ENCODE data around the gene ZNF76. TPM values are rescaled to one million over a fixed set of nuclear protein-coding genes. Genes with fewer than 3 reads are reported as not detected.
A peak's percentile ranks its signal among the peaks of the same experiment; 100 is the strongest.
"Not testable (repeated sequence)": the region's sequence is repeated elsewhere in the genome, so short reads cannot be mapped to it uniquely, and the experiment has no call there.

ZNF76 gene
- total RNA-seq, 4 donors from 2014 or later: 41.6 to 97.2 (median 55.5) TPM

DNA sequence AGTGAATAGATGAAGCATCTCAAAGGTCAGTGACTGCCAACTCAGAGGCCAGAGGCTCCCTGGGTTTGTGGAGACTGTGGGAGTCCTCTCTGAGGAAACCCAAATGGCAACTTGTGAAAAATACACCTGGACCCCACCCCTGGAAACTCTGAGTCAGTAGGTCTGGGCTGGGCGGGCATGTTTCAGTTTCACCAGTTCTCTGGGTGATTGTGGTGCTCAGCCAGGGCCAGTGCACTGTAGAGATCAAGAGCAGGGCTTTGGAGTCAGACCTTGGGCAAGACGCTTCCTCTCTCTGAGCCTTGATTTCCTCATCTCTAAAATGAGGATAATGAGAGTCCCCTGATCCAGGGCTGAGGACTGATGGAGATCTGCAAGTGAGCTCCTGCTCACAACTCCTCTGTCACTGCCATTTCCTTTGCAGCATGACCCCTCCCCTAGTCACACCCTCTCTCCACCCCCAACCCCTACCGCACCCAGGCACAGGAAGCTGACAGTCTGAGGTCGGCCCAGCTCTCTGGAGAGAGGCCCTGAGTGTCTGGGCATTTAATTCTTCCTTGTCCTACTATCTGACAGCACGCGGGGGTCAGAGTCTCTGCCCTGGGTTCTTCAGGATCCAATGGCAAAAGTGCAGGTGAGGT is 43.2 kb downstream of the ZNF76 start:
- TF ChIP-seq POLR2A (IDR thresholded peaks at IDR 0.05) (no peak), EP300 (IDR thresholded peaks at IDR 0.05) (no peak)
- TF ChIP-seq, protein P1, sequence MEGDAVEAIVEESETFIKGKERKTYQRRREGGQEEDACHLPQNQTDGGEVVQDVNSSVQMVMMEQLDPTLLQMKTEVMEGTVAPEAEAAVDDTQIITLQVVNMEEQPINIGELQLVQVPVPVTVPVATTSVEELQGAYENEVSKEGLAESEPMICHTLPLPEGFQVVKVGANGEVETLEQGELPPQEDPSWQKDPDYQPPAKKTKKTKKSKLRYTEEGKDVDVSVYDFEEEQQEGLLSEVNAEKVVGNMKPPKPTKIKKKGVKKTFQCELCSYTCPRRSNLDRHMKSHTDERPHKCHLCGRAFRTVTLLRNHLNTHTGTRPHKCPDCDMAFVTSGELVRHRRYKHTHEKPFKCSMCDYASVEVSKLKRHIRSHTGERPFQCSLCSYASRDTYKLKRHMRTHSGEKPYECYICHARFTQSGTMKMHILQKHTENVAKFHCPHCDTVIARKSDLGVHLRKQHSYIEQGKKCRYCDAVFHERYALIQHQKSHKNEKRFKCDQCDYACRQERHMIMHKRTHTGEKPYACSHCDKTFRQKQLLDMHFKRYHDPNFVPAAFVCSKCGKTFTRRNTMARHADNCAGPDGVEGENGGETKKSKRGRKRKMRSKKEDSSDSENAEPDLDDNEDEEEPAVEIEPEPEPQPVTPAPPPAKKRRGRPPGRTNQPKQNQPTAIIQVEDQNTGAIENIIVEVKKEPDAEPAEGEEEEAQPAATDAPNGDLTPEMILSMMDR (IDR thresholded peaks at IDR 0.05): no peak
- 40 to 47% methylated on average over 6 of the region's 6 CpGs for WGBS, 2 donors
- Histone ChIP-seq H3K4me3 (no peak overlapping the region), H3K9me3 (no peaks in the 10 kb centered on the region), H3K36me3 (peaks cover 0 to 4% (median 0%) of the 10 kb centered on the region in 3 donors), H3K27me3 (no peaks in the 10 kb centered on the region), H3K4me1 (peaks cover 0 to 22% (median 10%) of the 10 kb centered on the region in 4 donors), H3K27ac (peak overlapping the region in 1 of 4 donors; percentile 56)
- DNase-seq (ENCODE audit: low spot score in 2 of 2): no peak

DNA sequence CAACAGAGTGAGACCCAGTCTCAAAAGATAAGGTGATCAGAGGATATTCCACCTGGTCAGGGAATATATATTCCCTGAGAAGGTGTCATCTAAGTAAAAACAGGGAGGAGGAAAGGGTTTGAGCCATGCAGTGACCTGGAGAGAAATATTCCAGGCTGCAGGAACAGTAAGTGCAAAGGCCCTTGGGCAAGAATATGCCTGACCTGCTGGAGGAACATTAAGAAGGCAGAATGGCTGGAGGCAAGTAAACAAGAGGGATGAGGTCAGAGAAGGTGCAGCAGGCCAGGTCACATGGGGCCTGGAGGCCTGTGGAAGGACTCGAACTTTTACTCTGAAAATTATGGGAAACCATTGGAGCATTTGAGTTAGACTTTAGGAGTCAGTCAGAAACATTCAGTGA is 44.8 kb downstream of the ZNF76 start:
- WGBS, 2 donors: 34 to 39% methylated on average over 1 of the region's 1 CpG
- DNase-seq (ENCODE audit: low spot score in 2 of 2): no peak
- no peaks in the 10 kb centered on the region for H3K9me3 ChIP-seq
- TF ChIP-seq POLR2A (IDR thresholded peaks at IDR 0.05) (no peak), EP300 (IDR thresholded peaks at IDR 0.05) (no peak)
- TF ChIP-seq, protein P1 (IDR thresholded peaks at IDR 0.05): no peak
- H3K4me3 ChIP-seq: no peak overlapping the region
- no peak overlapping the region for H3K27ac ChIP-seq
- H3K36me3 ChIP-seq: no peaks in the 10 kb centered on the region
- no peaks in the 10 kb centered on the region for H3K27me3 ChIP-seq
- peaks cover 0 to 17% (median 5%) of the 10 kb centered on the region in 4 donors for H3K4me1 ChIP-seq

GRCh38 chr6:35305117-35305516 is 45.6 kb downstream of the ZNF76 start:
- H3K4me3 ChIP-seq: no peak overlapping the region
- no peaks in the 10 kb centered on the region for H3K36me3 ChIP-seq
- H3K4me1 ChIP-seq: peaks cover 0 to 17% (median 5%) of the 10 kb centered on the region in 4 donors
- H3K9me3 ChIP-seq: no peaks in the 10 kb centered on the region
- DNase-seq (ENCODE audit: low spot score in 2 of 2): no peak
- H3K27ac ChIP-seq: no peak overlapping the region
- 91 to 92% methylated on average over 8 of the region's 8 CpGs for WGBS, 2 donors
- TF ChIP-seq EP300 (IDR thresholded peaks at IDR 0.05): no peak
- TF ChIP-seq, protein P1 (IDR thresholded peaks at IDR 0.05): no peak
- TF ChIP-seq POLR2A (IDR thresholded peaks at IDR 0.05): no peak
- no peaks in the 10 kb centered on the region for H3K27me3 ChIP-seq

DNA sequence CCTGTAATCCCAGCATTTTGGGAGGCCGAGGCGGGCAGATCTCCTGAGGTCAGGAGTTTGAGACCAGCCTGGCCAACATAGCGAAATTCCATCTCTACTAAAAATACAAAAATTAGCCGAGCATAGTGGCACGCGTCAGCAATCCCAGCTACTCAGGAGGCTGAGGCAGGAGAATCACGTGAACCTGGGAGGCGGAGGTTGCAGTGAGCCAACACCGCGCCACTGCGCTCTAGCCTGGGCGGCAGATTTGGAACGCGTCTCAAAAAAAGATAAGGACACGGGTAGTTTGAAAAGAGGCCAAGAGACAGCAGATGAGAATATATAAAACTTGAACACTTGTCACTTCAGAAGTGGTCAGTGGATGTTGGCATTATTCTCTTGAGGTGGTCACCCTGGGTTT is 47.6 kb downstream of the ZNF76 start:
- not testable (repeated sequence) for DNase-seq (ENCODE audit: low spot score in 2 of 2); H3K9me3 ChIP-seq
- WGBS, 2 donors: 89 to 93% methylated on average over 15 of the region's 15 CpGs

GRCh38 chr6:35308543-35308942 is 49.0 kb downstream of the ZNF76 start:
- H3K4me3 ChIP-seq: not testable (repeated sequence)
- WGBS, 2 donors: 90 to 93% methylated on average over 2 of the region's 2 CpGs

More for the DNA sequence above, 47.6 kb downstream of the ZNF76 start:
- H3K27ac ChIP-seq, H3K4me3 ChIP-seq, H3K36me3 ChIP-seq, H3K27me3 ChIP-seq: not testable (repeated sequence)
- peaks cover 0 to 20% (median 5%) of the 10 kb centered on the region in 4 donors for H3K4me1 ChIP-seq

GRCh38 chr6:35309611-35310264 is 50.2 kb downstream of the ZNF76 start:
- Histone ChIP-seq H3K9me3 (no peaks in the 10 kb centered on the region), H3K27ac (no peak overlapping the region), H3K4me1 (peaks cover 0 to 17% (median 2%) of the 10 kb centered on the region in 4 donors), H3K4me3 (no peak overlapping the region), H3K36me3 (no peaks in the 10 kb centered on the region), H3K27me3 (no peaks in the 10 kb centered on the region)
- DNase-seq (ENCODE audit: low spot score in 2 of 2): no peak
- 86 to 88% methylated on average over 9 of the region's 9 CpGs for WGBS, 2 donors
- TF ChIP-seq POLR2A (IDR thresholded peaks at IDR 0.05) (no peak), EP300 (IDR thresholded peaks at IDR 0.05) (no peak)
- TF ChIP-seq, protein P1 (IDR thresholded peaks at IDR 0.05): no peak

More at GRCh38 chr6:35308543-35308942, 49.0 kb downstream of the ZNF76 start:
- not testable (repeated sequence) for H3K9me3 ChIP-seq; H3K27ac ChIP-seq; DNase-seq (ENCODE audit: low spot score in 2 of 2); H3K36me3 ChIP-seq; H3K27me3 ChIP-seq
- H3K4me1 ChIP-seq: peaks cover 0 to 20% (median 2%) of the 10 kb centered on the region in 4 donors
